Spleen (tissue), 11 donors: ENCODE results near the gene DUSP22. TPM values are rescaled to one million over a fixed set of nuclear protein-coding genes. Genes with fewer than 3 reads are reported as not detected.

Experiments used
- DNase-seq: peaks from one replicate; pipeline ENCODE4 v3.0.0-alpha.2; 2020
- H3K27ac ChIP-seq, 8 donors: fragments of 200-600 bp; sonication (generic) in 7 of 8; 1 replicate in 4 of 8; 2 replicates in 4 of 8; pipeline versions ENCODE4 v1.5.0 to v1.8.0; 2016 to 2021; ENCODE audit warnings: inconsistent platforms in 4 of 8, mild to moderate bottlenecking in 4 of 8, moderate library complexity in 1 of 8
- H3K27me3 ChIP-seq, 7 donors: fragments of 200-600 bp; sonication (generic) in 6 of 7; replicated peaks in 1 of 7; 1 replicate in 4 of 7; 2 replicates in 3 of 7; pipeline versions ENCODE4 v1.5.0 to v1.8.0; 2016 to 2021; ENCODE audit warnings: inconsistent platforms in 3 of 7, mild to moderate bottlenecking in 1 of 7
- H3K36me3 ChIP-seq, 6 donors: fragments of 200-600 bp; sonication (generic) in 5 of 6; 1 replicate in 4 of 6; 2 replicates in 2 of 6; pipeline versions ENCODE4 v1.5.0 to v1.8.0; 2016 to 2021; ENCODE audit warnings: inconsistent platforms in 2 of 6
- H3K4me1 ChIP-seq, 6 donors: fragments of 200-600 bp; sonication (generic) in 5 of 6; 1 replicate in 3 of 6; 2 replicates in 3 of 6; pipeline versions ENCODE4 v1.5.0 to v1.8.0; 2016 to 2021; ENCODE audit warnings: inconsistent platforms in 3 of 6
- H3K4me3 ChIP-seq, 8 donors: fragments of 200-600 bp; sonication (generic) in 7 of 8; 1 replicate in 4 of 8; 2 replicates in 4 of 8; pipeline versions ENCODE4 v1.5.0 to v1.8.0; 2016 to 2021; ENCODE audit warnings: inconsistent platforms in 4 of 8, mild to moderate bottlenecking in 4 of 8, moderate library complexity in 2 of 8
- H3K9me3 ChIP-seq, 8 donors: fragments of 200-600 bp; sonication (generic) in 7 of 8; 1 replicate in 4 of 8; 2 replicates in 4 of 8; pipeline versions ENCODE4 v1.5.0 to v1.8.0; 2016 to 2021; ENCODE audit warnings: inconsistent platforms in 4 of 8
- POLR2A ChIP-seq, 3 donors: fragments of 450-650 bp; IDR thresholded peaks; one replicate each; pipeline ENCODE4 v1.5.1; 2017; ENCODE audit warnings: antibody characterized with exemption in 3 of 3, mild to moderate bottlenecking in 1 of 3
- POLR2AphosphoS5 ChIP-seq, 3 donors: sonication (generic); formaldehyde crosslinking; IDR thresholded peaks; one replicate each; pipeline ENCODE4 v1.5.1; 2017; ENCODE audit warnings: antibody characterized with exemption in 3 of 3
- WGBS, 5 donors: extraction: QIAGEN DNeasy Blood & Tissue Kit in 3 of 5; methylation state at CpG; one replicate each; pipeline versions ENCODE4 v1.1.5 to v1.1.7; 2013 to 2018; 5-methylcytosine and 5-hydroxymethylcytosine counted together
- intact Hi-C: fragments of 100-400 bp; cut with DNase I; formaldehyde crosslinking; loops from one replicate; pipeline ENCODE4 v1.15.0; 2023; ENCODE audit warnings: low total_unique reads
- polyA plus RNA-seq, 3 donors: library from polyadenylated mRNA; stranded (reverse); fragments of 200-250 nt; gene quantifications; one replicate each; pipeline ENCODE4 v1.2.1, GENCODE V29; 2013
- total RNA-seq, 7 donors: library from RNA; depleted of rRNA in 3 of 7; stranded (reverse); fragments of >200 nt in 3 of 7; fragmentation: NEBNext Ultra II Directional in 4 of 7; extraction: Animal tissue kit (Norgen Biotek cat#: 25700) in 4 of 7; gene quantifications; one replicate each; pipeline versions ENCODE4 v1.1.0 to v1.2.1, GENCODE V29; 2016 to 2021
- TF ChIP-seq, protein P1 (sequence below), 11 experiments: fragments of 200-600 bp in 7 of 11; fragments of 450-650 bp in 4 of 11; sonication (generic) in 4 of 11; IDR thresholded peaks in 8 of 11; conservative IDR thresholded peaks in 3 of 11; 1 replicate in 7 of 11; 2 replicates in 4 of 11; pipeline versions ENCODE4 v1.4.0 to v1.8.0; 2016 to 2021; ENCODE audit warnings: antibody characterized with exemption in 11 of 11, inconsistent platforms in 4 of 11, mild to moderate bottlenecking in 1 of 11
- donor health status: healthy with polysubstance abuse.
- donor health status: DM: no; HTN: no; CAD: no; lungs with moderate emphysema.
- donor health status: DM: no; HTN: no; CAD: no.
- donor health status: Bipolar disorder and iron deficiency.
- donor health status: healthy.
- donor health status: DM: no; HTN: no; CAD: no.
- donor health status: DM: yes; HTN: yes; CAD: no.

DUSP22 gene
- total and polyA plus RNA-seq, 10 donors: 41.2 to 120 (median 69.4) TPM

DNA sequence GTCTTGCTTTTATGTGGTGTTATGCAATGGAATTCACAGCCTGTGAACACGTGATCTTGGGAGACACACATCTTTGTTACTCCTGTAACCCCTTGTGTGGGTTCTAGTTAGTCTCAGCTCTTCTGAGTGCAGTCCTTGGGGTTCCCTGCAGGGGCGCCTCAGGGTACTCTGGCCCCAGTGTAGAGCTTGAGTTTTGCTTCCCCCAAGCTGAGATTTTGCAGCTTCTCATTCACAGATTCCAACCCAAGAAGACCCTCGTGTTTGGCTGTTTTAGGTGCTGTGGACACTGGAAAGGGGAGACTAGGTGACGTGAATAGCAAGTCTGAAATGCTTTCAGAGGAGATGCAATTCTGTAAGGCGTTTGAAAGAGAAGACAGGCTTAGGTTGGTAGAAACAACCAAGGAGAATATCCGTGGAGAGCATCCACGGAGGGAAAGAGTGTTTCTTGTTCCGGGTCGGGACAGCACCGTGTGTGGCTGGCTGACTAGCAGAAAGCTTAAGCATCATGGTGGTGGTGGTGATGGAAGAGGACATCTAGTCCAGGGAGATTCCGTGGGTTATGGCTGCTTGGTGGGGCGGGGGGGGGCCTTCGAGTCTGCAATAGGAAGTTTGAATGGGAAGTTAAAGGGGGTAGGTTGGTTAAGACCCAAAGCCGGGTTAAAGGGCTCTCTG is 30.1 kb downstream of the DUSP22 start:
- Histone ChIP-seq H3K27me3 (no peaks in the 10 kb centered on the region), H3K27ac (peak overlapping the region in 3 of 8 donors; percentile 9 to 76 (median 31)), H3K4me1 (peaks cover 4 to 68% (median 58%) of the 10 kb centered on the region in 6 donors), H3K36me3 (peaks cover 0 to 33% (median 0%) of the 10 kb centered on the region in 6 donors), H3K4me3 (no peak overlapping the region), H3K9me3 (no peaks in the 10 kb centered on the region)
- intact Hi-C loops: no loop called here
- no peak for DNase-seq
- 69 to 86% (median 73%) methylated on average over 13 to 14 of the region's 14 CpGs for WGBS, 5 donors
- TF ChIP-seq POLR2A (IDR thresholded peaks at IDR 0.05): no peak
- TF ChIP-seq, protein P1, sequence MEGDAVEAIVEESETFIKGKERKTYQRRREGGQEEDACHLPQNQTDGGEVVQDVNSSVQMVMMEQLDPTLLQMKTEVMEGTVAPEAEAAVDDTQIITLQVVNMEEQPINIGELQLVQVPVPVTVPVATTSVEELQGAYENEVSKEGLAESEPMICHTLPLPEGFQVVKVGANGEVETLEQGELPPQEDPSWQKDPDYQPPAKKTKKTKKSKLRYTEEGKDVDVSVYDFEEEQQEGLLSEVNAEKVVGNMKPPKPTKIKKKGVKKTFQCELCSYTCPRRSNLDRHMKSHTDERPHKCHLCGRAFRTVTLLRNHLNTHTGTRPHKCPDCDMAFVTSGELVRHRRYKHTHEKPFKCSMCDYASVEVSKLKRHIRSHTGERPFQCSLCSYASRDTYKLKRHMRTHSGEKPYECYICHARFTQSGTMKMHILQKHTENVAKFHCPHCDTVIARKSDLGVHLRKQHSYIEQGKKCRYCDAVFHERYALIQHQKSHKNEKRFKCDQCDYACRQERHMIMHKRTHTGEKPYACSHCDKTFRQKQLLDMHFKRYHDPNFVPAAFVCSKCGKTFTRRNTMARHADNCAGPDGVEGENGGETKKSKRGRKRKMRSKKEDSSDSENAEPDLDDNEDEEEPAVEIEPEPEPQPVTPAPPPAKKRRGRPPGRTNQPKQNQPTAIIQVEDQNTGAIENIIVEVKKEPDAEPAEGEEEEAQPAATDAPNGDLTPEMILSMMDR (IDR thresholded peaks at IDR 0.05 in 8 of 11, conservative IDR thresholded peaks at IDR 0.05 in 3 of 11): no peak

GRCh38 chr6:322940-323729 is 30.8 kb downstream of the DUSP22 start:
- intact Hi-C loops: no loop called here
- Histone ChIP-seq H3K4me1 (peaks cover 0 to 68% (median 56%) of the 10 kb centered on the region in 6 donors), H3K27me3 (no peaks in the 10 kb centered on the region), H3K4me3 (no peak overlapping the region), H3K9me3 (no peaks in the 10 kb centered on the region), H3K36me3 (peaks cover 0 to 34% (median 0%) of the 10 kb centered on the region in 6 donors), H3K27ac (peak overlapping the region in 3 of 8 donors; percentile 9 to 76 (median 31))
- peak; percentile 70 for DNase-seq
- TF ChIP-seq POLR2AphosphoS5 (IDR thresholded peaks at IDR 0.05) (peak in 1 of 3 donors; percentile 9), POLR2A (IDR thresholded peaks at IDR 0.05) (no peak)
- 75 to 85% (median 79%) methylated on average over 12 of the region's 12 CpGs for WGBS, 5 donors

GRCh38 chr6:323730-324088 is 31.4 kb downstream of the DUSP22 start:
- DNase-seq: no peak
- 70 to 81% (median 77%) methylated on average over 4 of the region's 4 CpGs for WGBS, 5 donors
- peak overlapping the region in 2 of 8 donors; percentile 31 to 76 for H3K27ac ChIP-seq
- H3K9me3 ChIP-seq: no peaks in the 10 kb centered on the region
- H3K4me3 ChIP-seq: no peak overlapping the region
- peaks cover 0 to 68% (median 56%) of the 10 kb centered on the region in 6 donors for H3K4me1 ChIP-seq
- intact Hi-C loops: no loop called here
- TF ChIP-seq, protein P1 (IDR thresholded peaks at IDR 0.05 in 8 of 11, conservative IDR thresholded peaks at IDR 0.05 in 3 of 11): no peak
- TF ChIP-seq POLR2AphosphoS5 (IDR thresholded peaks at IDR 0.05) (no peak), POLR2A (IDR thresholded peaks at IDR 0.05) (no peak)
- peaks cover 0 to 34% (median 0%) of the 10 kb centered on the region in 6 donors for H3K36me3 ChIP-seq
- H3K27me3 ChIP-seq: no peaks in the 10 kb centered on the region

- TF ChIP-seq, protein P1 (IDR thresholded peaks at IDR 0.05 in 8 of 11, conservative IDR thresholded peaks at IDR 0.05 in 3 of 11): no peak
- peak in 1 of 3 donors; percentile 28 for TF ChIP-seq POLR2AphosphoS5 (IDR thresholded peaks at IDR 0.05)
- H3K9me3 ChIP-seq: no peaks in the 10 kb centered on the region
- peaks cover 0 to 69% (median 58%) of the 10 kb centered on the region in 6 donors for H3K4me1 ChIP-seq
- 87 to 89% (median 88%) methylated on average over 19 of the region's 19 CpGs for whole genome bisulfite sequencing, 5 donors
- H3K27ac ChIP-seq: peak overlapping the region in 1 of 8 donors; percentile 76
- H3K36me3 ChIP-seq: peaks cover 0 to 34% (median 0%) of the 10 kb centered on the region in 6 donors
- no peak overlapping the region for H3K4me3 ChIP-seq
- peak; percentile 83 for DNase-seq
- intact Hi-C loops: no loop called here
- no peaks in the 10 kb centered on the region for H3K27me3 ChIP-seq
Observed at GRCh38 chr6:324116-324728, 31.9 kb downstream of the DUSP22 start.
